Spinal cord (tissue), 10 donors: ENCODE measurements around the gene IGLL5. TPM values are rescaled to one million over a fixed set of nuclear protein-coding genes. Genes with fewer than 3 reads are reported as not detected.

Source experiments
- DNase-seq, 6 donors: peaks; one replicate each; pipeline versions ENCODE4 v3.0.0 to v3.0.0-alpha.2; 2013 to 2015; ENCODE audit warnings: low spot score in 6 of 6, low read depth in 4 of 6
- H3K27ac ChIP-seq: one replicate; pipeline ENCODE4 v1.5.1; 2013; ENCODE audit warnings: low read depth, low read length, control low read depth
- H3K27me3 ChIP-seq: one replicate; pipeline ENCODE4 v1.6.1; 2013; ENCODE audit warnings: low read length; ENCODE audit not compliant: control insufficient read depth, insufficient read depth
- H3K36me3 ChIP-seq: one replicate; pipeline ENCODE4 v1.6.1; 2013; ENCODE audit warnings: low read length; ENCODE audit not compliant: control insufficient read depth, insufficient read depth
- H3K4me1 ChIP-seq: one replicate; pipeline ENCODE4 v1.6.1; 2013; ENCODE audit warnings: low read length; ENCODE audit not compliant: control insufficient read depth, insufficient read depth
- H3K4me3 ChIP-seq: one replicate; pipeline ENCODE4 v1.5.1; 2013; ENCODE audit warnings: low read depth, low read length, control low read depth
- H3K9me3 ChIP-seq: one replicate; pipeline ENCODE4 v1.6.1; 2013; ENCODE audit warnings: low read length; ENCODE audit not compliant: control insufficient read depth, insufficient read depth
- WGBS: methylation state at CpG from one replicate; pipeline ENCODE4 v1.1.5; 2013; ENCODE audit warnings: missing lambda C conversion rate; ENCODE audit not compliant: insufficient coverage; 5-methylcytosine and 5-hydroxymethylcytosine counted together
- polyA plus RNA-seq, 2 donors: library from polyadenylated mRNA; unstranded; fragments of 120-200 nt; gene quantifications; one replicate each; pipeline ENCODE4 v1.2.1, GENCODE V29; 2013; ENCODE audit not compliant: insufficient read length in 2 of 2
- total RNA-seq, 2 donors: library from RNA; depleted of rRNA in 1 of 2; stranded (reverse); fragments of 120-200 nt in 1 of 2; fragments of >200 nt in 1 of 2; gene quantifications; one replicate each; pipeline versions ENCODE4 v1.2.3 to v1.2.4, GENCODE V29; 2013 to 2014
- donor health status: healthy.

The IGLL5 gene
- total and polyA plus RNA-seq, 4 donors = 0.99 TPM; not detected in 3

DNA sequence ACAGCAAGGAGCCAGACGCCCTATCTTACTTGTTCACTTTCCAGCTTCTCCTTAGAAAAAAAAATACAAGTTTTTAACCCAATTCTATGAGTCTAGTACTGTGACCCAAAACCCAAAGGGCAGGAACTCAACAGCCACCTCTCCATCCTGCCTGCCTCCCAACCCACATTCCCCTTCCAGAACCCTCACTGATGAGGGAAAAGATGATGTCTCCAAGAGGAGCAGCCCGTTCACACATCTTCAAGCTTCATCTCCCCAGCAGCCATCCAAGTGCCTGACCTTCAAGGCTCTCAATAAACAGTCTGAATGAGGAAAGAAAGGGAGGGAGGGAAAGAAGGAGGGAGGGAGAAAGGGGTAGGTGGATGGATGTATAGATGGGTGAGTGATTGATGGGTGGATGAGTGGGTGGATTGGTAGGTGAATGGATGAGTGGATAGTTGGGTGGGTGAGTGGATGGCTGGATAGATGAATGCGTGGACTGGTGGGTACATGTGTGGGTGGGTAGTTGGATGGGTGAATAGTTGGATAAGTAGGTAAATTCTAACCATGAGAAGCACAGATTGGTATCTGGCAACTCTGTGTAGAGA, 50.4 kb downstream of the IGLL5 start:
- H3K27me3 ChIP-seq = no peaks in the 10 kb centered on the region
- 89% methylated on average over 2 of the region's 3 CpGs for WGBS
- H3K36me3 ChIP-seq = no peaks in the 10 kb centered on the region
- H3K27ac ChIP-seq = no peak overlapping the region
- no peaks in the 10 kb centered on the region for H3K9me3 ChIP-seq
- no peaks in the 10 kb centered on the region for H3K4me1 ChIP-seq
- H3K4me3 ChIP-seq = no peak overlapping the region
- no peak for DNase-seq

GRCh38 chr22:22938672-22939587, 51.3 kb downstream of the IGLL5 start:
- no peak for DNase-seq
- Histone ChIP-seq H3K4me1 (no peaks in the 10 kb centered on the region), H3K9me3 (no peaks in the 10 kb centered on the region), H3K4me3 (no peak overlapping the region), H3K27ac (no peak overlapping the region), H3K27me3 (no peaks in the 10 kb centered on the region), H3K36me3 (no peaks in the 10 kb centered on the region)
- WGBS = 78% methylated on average over 6 of the region's 8 CpGs

DNA sequence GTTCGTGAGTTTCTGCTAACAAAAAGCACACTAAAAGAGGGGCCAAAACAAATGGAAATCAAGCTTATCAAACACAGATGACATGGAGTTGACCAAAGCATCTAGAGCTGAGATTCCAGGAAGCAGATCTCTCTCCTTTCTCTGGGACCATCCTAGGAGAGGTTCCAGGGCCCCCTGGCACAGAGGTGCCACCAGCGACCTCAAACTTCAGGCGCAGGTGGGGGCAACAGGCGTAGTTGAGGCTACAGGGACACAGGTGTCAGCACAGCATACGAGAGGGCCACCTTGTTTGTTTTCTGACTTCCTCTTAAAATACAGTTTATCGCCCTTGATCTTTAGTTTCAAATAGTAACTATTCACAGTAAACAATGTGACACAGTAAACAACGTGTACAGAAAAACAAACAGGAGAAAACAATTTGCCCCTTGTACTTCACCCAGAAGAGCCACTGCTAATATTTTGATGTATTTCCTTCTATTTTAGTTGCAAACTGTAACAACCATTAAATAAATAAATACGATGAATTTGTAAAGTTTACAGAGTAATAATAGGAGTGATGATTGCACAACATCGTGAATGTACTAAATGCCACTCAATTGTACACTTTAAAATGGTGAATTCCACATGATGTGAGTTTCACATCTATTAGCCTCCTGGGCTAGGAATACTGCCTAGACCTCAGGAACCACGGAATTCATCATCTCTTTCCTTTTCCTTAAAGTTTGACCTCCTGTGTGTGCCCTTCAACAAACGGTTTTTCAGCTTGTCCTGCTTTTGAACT, 52.2 kb downstream of the IGLL5 start:
- no peak overlapping the region for H3K4me3 ChIP-seq
- 80% methylated on average over 7 of the region's 11 CpGs for WGBS
- H3K27me3 ChIP-seq = no peaks in the 10 kb centered on the region
- no peaks in the 10 kb centered on the region for H3K4me1 ChIP-seq
- H3K36me3 ChIP-seq = no peaks in the 10 kb centered on the region
- H3K27ac ChIP-seq = no peak overlapping the region
- no peaks in the 10 kb centered on the region for H3K9me3 ChIP-seq
- DNase-seq = no peak

DNA sequence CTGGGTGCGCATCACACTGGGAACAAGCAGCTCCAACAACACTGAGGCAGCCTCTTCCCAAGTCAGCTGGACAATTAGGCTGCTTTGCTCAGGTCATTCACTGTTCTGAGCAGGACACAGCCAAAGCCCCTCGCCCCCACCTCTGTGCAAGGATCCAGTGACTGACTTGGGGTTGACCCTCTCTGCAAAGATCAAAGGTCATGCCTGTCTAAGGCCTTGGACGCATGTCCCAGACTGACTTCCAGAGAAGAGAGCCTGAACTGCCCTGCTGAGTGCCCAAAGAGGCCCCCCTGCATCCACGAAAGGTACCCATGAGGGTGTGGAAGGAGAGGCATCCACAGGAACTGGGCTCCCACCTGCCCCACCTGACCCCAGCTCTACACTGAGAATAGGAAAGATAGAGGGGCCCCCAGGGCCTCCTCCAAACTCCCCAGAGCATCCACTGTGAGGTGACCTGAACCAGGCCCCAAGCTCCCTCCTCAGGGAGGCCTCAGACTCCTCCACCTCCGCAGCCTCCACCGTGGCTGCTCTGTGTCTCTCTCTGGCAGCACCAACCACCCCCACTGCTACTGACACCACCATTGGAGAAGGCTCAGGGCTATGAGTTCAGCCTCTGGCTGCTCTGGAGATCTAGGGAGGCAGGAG, 53.5 kb downstream of the IGLL5 start:
- no peak for DNase-seq
- no peaks in the 10 kb centered on the region for H3K36me3 ChIP-seq
- no peak overlapping the region for H3K27ac ChIP-seq
- no peak overlapping the region for H3K4me3 ChIP-seq
- no peaks in the 10 kb centered on the region for H3K4me1 ChIP-seq
- no peaks in the 10 kb centered on the region for H3K27me3 ChIP-seq
- WGBS = 93% methylated on average over 3 of the region's 6 CpGs
- H3K9me3 ChIP-seq = no peaks in the 10 kb centered on the region

- H3K36me3 ChIP-seq = no peaks in the 10 kb centered on the region
- no peak overlapping the region for H3K27ac ChIP-seq
- no peaks in the 10 kb centered on the region for H3K27me3 ChIP-seq
- H3K9me3 ChIP-seq = no peaks in the 10 kb centered on the region
- no peak overlapping the region for H3K4me3 ChIP-seq
- 90% methylated on average over 2 of the region's 6 CpGs for WGBS
- DNase-seq = no peak
- no peaks in the 10 kb centered on the region for H3K4me1 ChIP-seq
These were observed 54.4 kb downstream of the IGLL5 start for GRCh38 chr22:22941831-22942510.

DNA sequence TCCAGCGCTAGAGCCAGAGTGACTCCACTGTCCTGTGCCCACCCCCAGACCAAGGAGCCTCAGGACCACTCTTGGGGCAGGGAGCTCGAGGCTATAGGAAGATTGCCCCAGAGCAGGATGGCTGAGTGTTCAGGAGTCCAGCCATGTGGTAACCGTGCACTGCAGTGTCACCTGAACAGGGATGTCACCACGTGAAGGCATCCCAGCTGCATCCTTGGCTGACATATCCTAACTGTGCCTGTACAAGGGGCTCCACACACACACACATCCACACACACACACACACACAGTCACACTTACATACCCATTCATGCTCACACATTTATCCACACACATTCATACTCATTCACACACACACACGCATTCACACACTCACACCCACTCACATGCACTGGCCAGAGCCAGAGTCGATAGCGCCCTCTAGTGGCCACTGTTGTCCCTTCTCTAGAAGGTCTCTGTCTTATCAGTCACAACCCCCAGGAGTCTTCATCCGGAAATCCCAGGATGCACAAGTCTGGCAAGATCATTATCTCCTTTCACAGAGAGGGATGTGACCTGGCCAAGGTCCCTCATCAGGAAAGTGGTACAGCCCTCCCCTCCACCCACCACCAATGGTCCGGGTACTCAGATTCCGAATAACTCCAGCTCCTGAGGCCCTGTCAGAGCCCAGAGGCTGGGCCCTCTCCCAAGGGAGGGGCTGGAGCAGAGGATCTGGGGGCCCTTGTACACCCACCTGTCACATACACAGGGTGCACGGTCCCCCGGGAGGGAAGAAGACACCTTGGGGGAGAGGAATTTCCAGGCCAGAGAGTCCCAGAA, 55.1 kb downstream of the IGLL5 start:
- WGBS = 47% methylated on average over 8 of the region's 12 CpGs
- Histone ChIP-seq H3K4me3 (no peak overlapping the region), H3K27me3 (no peaks in the 10 kb centered on the region), H3K4me1 (no peaks in the 10 kb centered on the region), H3K36me3 (no peaks in the 10 kb centered on the region), H3K9me3 (no peaks in the 10 kb centered on the region), H3K27ac (no peak overlapping the region)
- DNase-seq = peak in 3 of 6 donors; percentile 15 to 77 (median 50)

GRCh38 chr22:22943521-22944267, 56.1 kb downstream of the IGLL5 start:
- DNase-seq = no peak
- no peaks in the 10 kb centered on the region for H3K4me1 ChIP-seq
- H3K4me3 ChIP-seq = no peak overlapping the region
- no peaks in the 10 kb centered on the region for H3K9me3 ChIP-seq
- no peaks in the 10 kb centered on the region for H3K36me3 ChIP-seq
- WGBS = 80% methylated on average over 13 of the region's 14 CpGs
- H3K27ac ChIP-seq = no peak overlapping the region
- no peaks in the 10 kb centered on the region for H3K27me3 ChIP-seq

DNA sequence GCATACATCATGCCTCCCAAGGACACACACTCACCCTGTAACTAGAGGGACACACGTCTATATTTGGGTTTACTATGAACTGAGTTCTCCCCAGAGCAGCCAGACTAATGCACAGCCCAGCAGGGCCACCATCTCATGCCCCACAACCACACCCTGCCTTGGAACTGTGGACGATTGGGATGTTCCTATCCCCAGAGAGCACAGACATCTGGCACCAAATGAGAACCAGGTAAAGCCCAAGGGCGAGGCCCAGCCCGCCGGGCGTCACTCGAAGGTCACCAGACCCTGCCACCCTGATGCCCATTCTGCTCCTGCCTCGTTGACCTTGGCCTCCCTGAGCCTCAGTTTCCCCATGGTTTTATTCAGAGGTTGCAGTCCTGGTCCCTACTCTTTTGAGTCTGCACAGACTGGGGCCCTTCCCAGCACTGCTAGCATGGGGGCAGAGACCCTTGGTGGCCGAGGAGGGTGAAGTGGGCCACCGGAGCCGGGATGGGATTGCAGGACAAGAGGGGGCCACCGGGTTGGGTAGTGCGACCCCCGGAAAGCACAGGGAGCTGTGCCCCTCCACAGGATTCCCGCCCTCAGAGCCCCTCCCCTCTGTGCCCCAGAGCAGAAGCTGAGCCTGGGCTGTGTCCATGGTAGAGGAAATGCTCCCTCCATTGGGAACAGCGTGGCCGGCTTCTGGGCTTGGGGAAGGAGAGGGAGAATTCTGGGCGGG, 56.8 kb downstream of the IGLL5 start:
- no peak for DNase-seq
- Histone ChIP-seq H3K9me3 (no peaks in the 10 kb centered on the region), H3K27me3 (no peaks in the 10 kb centered on the region), H3K36me3 (no peaks in the 10 kb centered on the region), H3K27ac (no peak overlapping the region), H3K4me3 (no peak overlapping the region), H3K4me1 (no peaks in the 10 kb centered on the region)
- WGBS = 87% methylated on average over 9 of the region's 18 CpGs
